H9 (cell line): ENCODE data around the gene DHODH. TPM values are rescaled to one million over a fixed set of nuclear protein-coding genes. Genes with fewer than 3 reads are reported as not detected.

Experiments used
- total RNA-seq: library from RNA; stranded (reverse); gene quantifications from 2 replicates; pipeline ENCODE4 v1.2.1, GENCODE V29; 2021

The DHODH gene
- total RNA-seq, 1 experiment from 2014 or later: 16.4 TPM

Other genes starting within 250 kb of the DHODH start
- 79.2 and 83.1 TPM in 2 replicates for gene AP1G1, start 199.9 kb upstream of the DHODH start, total RNA-seq
- 30.1 and 30.3 TPM in 2 replicates for gene ATXN1L, start 162.8 kb upstream of the DHODH start, total RNA-seq
- gene ZNF821, start 124.6 kb upstream of the DHODH start, total RNA-seq: 11.6 and 12.5 TPM in 2 replicates
- 263 and 264 TPM in 2 replicates for gene IST1, start 113.2 kb upstream of the DHODH start, total RNA-seq
- gene PKD1L3, start 8.3 kb upstream of the DHODH start, total RNA-seq: not detected in 2 replicates
- gene HP, start 45.8 kb downstream of the DHODH start, total RNA-seq: not detected in 2 replicates
- gene HPR, start 54.5 kb downstream of the DHODH start, total RNA-seq: not detected in 2 replicates
- 9.9 and 10.3 TPM in 2 replicates for gene TXNL4B, start 84.9 kb downstream of the DHODH start, total RNA-seq
- gene DHX38, start 85.1 kb downstream of the DHODH start, total RNA-seq: 60.5 and 64.2 TPM in 2 replicates
- 1.6 and 2.7 TPM in 2 replicates for gene PMFBP1, start 163.4 kb downstream of the DHODH start, total RNA-seq